Neural cell (in vitro differentiated cells): ENCODE data around the gene DMGDH.

Experiments
- EP300 ChIP-seq: fragments of 450-650 bp; conservative IDR thresholded peaks from 2 replicates; pipeline ENCODE4 v1.6.1; 2014; ENCODE audit warnings: antibody characterized with exemption, mild to moderate bottlenecking, moderate library complexity; ENCODE audit not compliant: poor library complexity, severe bottlenecking
- EZH2 ChIP-seq: fragments of 200-600, 300-800 bp; shearing (Covaris generic), sonication (generic); IDR thresholded peaks from 2 replicates; pipeline ENCODE4 v1.6.1; 2014; ENCODE audit warnings: antibody characterized with exemption, low read length, borderline replicate concordance, mild to moderate bottlenecking; ENCODE audit not compliant: insufficient read depth, poor library complexity, severe bottlenecking
- MXI1 ChIP-seq: fragments of 450-650 bp; conservative IDR thresholded peaks from 2 replicates; pipeline ENCODE4 v1.6.1; 2014; ENCODE audit warnings: antibody characterized with exemption, mild to moderate bottlenecking; ENCODE audit not compliant: poor library complexity, severe bottlenecking
- POLR2AphosphoS5 ChIP-seq: IDR thresholded peaks from 2 replicates; pipeline ENCODE4 v1.6.1; 2012
- RAD21 ChIP-seq: fragments of 450-650 bp; conservative IDR thresholded peaks from 2 replicates; pipeline ENCODE4 v1.6.1; 2014; ENCODE audit warnings: antibody characterized with exemption, mild to moderate bottlenecking, moderate library complexity
- SMC3 ChIP-seq: fragments of 450-650 bp; conservative IDR thresholded peaks from 2 replicates; pipeline ENCODE4 v1.6.1; 2014; ENCODE audit warnings: antibody characterized with exemption, mild to moderate bottlenecking, moderate library complexity; ENCODE audit not compliant: poor library complexity
- TAF1 ChIP-seq: IDR thresholded peaks from 2 replicates; pipeline ENCODE4 v1.6.1; 2012; ENCODE audit warnings: low read depth
- TF ChIP-seq, protein P1 (sequence below): fragments of 450-650 bp; IDR thresholded peaks from 2 replicates; pipeline ENCODE4 v1.5.1; 2014; ENCODE audit warnings: antibody characterized with exemption, mild to moderate bottlenecking, moderate library complexity; ENCODE audit not compliant: poor library complexity, severe bottlenecking
- TF ChIP-seq, protein P2 (sequence below): IDR thresholded peaks from 2 replicates; pipeline ENCODE4 v1.6.1; 2012; ENCODE audit warnings: borderline replicate concordance

DNA sequence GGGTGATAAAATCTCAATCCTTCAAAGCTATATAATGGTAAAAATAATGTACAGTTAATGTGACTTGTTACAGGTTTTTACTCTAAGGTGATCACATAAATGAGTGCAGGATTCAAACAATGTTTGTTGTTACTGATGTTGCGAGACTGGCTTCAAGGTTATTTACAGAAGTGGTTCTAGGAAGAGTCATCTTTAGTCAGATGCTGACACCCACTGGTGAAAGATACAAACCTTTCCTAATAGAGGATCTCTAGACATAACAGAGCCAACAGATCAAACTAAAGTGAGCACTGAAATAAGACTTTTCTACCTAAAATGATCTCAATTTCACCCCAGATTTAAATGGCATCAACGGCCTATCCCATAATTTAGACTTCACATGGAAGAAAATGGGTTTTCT is 104.6 kb downstream of the DMGDH start:
- TF ChIP-seq SMC3, result peak; percentile 91
- TF ChIP-seq, protein P1, sequence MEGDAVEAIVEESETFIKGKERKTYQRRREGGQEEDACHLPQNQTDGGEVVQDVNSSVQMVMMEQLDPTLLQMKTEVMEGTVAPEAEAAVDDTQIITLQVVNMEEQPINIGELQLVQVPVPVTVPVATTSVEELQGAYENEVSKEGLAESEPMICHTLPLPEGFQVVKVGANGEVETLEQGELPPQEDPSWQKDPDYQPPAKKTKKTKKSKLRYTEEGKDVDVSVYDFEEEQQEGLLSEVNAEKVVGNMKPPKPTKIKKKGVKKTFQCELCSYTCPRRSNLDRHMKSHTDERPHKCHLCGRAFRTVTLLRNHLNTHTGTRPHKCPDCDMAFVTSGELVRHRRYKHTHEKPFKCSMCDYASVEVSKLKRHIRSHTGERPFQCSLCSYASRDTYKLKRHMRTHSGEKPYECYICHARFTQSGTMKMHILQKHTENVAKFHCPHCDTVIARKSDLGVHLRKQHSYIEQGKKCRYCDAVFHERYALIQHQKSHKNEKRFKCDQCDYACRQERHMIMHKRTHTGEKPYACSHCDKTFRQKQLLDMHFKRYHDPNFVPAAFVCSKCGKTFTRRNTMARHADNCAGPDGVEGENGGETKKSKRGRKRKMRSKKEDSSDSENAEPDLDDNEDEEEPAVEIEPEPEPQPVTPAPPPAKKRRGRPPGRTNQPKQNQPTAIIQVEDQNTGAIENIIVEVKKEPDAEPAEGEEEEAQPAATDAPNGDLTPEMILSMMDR, result peak; percentile 85
- no peak for TF ChIP-seq EZH2
- no peak for TF ChIP-seq MXI1
- no peak for TF ChIP-seq POLR2AphosphoS5
- no peak for TF ChIP-seq TAF1
- TF ChIP-seq RAD21, result peak; percentile 92
- no peak for TF ChIP-seq EP300
- TF ChIP-seq, protein P2, sequence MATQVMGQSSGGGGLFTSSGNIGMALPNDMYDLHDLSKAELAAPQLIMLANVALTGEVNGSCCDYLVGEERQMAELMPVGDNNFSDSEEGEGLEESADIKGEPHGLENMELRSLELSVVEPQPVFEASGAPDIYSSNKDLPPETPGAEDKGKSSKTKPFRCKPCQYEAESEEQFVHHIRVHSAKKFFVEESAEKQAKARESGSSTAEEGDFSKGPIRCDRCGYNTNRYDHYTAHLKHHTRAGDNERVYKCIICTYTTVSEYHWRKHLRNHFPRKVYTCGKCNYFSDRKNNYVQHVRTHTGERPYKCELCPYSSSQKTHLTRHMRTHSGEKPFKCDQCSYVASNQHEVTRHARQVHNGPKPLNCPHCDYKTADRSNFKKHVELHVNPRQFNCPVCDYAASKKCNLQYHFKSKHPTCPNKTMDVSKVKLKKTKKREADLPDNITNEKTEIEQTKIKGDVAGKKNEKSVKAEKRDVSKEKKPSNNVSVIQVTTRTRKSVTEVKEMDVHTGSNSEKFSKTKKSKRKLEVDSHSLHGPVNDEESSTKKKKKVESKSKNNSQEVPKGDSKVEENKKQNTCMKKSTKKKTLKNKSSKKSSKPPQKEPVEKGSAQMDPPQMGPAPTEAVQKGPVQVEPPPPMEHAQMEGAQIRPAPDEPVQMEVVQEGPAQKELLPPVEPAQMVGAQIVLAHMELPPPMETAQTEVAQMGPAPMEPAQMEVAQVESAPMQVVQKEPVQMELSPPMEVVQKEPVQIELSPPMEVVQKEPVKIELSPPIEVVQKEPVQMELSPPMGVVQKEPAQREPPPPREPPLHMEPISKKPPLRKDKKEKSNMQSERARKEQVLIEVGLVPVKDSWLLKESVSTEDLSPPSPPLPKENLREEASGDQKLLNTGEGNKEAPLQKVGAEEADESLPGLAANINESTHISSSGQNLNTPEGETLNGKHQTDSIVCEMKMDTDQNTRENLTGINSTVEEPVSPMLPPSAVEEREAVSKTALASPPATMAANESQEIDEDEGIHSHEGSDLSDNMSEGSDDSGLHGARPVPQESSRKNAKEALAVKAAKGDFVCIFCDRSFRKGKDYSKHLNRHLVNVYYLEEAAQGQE, result no peak
